ENCODE measurements around the gene RNASEL. TPM values are rescaled to one million over a fixed set of nuclear protein-coding genes. Genes with fewer than 3 reads are reported as not detected.

Gene RNASEL
- total and polyA plus RNA-seq, 8 donors = 10.6 to 13.7 (median 13.2) TPM

DNA sequence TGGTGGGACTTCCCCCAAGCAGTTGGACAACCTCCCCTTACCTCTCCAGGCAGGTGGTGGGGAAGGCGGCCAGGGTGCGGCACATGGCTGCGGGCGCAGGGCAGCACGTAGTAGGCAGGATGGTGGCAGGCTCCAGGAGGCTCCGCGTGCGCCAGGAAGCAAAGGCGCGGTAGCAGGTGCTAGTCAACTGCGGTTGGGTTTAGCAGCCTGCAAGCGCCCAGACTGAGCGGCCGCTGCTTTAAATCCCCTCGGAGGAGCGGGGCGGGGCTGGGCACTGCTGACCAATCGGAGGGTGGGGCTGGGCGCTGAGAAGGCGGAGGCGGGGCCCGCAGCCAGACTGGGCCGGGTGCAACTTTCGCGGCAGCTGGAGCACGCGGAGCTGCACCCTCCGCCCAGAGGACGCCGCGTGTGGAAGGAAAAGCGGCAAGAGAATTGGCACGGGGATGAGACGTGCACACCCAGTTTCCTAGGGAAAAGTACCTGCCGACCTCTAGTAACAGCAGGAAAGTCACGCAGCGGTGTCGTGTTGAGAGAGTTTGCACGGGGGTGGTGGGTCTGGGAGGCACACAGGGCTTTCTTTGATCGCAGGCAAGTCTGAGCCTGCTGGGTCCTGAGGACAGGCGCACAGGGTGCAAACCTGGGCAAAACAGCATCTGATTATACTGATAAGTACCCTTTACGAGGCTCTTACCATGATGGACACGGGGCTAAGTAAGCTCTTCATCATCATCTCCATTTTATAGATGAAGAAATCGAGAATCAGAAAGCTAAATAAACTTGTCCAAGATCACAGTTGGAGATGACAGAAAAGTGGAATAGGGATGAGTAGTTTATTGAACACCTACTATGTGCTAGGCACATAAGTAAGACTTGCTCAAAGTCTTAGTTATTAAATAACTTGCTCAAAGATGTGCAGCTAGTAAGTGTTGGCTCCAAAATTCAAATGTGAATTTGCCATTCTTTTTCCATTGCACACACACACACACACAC, 15.4 kb upstream of the RNASEL start, which contains the start of gene RGS16:
RGS16 (minus strand) TSS at position 215 of the 990 bp plus-strand sequence; CDS start at position 85, 130 bp downstream.
- peak; percentile 92 for ATAC-seq
- H3K27me3 ChIP-seq = peaks cover 0 to 19% of the 10 kb centered on the region in 2 donors
- H3K4me3 ChIP-seq = peak within 1 kb of the TSS; percentile 38 to 57
- peak; percentile 74 to 99 (median 92) for DNase-seq
- intact Hi-C loops (cut with DNase I) = loop anchor here in 1 of 2 donors (5.0 kb wide), 1 partner anchor 178 kb away; no protein-coding TSS in a partner anchor
- peaks cover 9 to 52% of the 10 kb centered on the region in 2 donors for H3K4me1 ChIP-seq
- peak within 1 kb of the TSS; percentile 39 to 71 for H3K27ac ChIP-seq
- TF ChIP-seq, protein P1, sequence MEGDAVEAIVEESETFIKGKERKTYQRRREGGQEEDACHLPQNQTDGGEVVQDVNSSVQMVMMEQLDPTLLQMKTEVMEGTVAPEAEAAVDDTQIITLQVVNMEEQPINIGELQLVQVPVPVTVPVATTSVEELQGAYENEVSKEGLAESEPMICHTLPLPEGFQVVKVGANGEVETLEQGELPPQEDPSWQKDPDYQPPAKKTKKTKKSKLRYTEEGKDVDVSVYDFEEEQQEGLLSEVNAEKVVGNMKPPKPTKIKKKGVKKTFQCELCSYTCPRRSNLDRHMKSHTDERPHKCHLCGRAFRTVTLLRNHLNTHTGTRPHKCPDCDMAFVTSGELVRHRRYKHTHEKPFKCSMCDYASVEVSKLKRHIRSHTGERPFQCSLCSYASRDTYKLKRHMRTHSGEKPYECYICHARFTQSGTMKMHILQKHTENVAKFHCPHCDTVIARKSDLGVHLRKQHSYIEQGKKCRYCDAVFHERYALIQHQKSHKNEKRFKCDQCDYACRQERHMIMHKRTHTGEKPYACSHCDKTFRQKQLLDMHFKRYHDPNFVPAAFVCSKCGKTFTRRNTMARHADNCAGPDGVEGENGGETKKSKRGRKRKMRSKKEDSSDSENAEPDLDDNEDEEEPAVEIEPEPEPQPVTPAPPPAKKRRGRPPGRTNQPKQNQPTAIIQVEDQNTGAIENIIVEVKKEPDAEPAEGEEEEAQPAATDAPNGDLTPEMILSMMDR (IDR thresholded peaks at IDR 0.05) = no peak
- H3K36me3 ChIP-seq = peaks cover 0 to 12% of the 10 kb centered on the region in 2 donors
- H3K9me3 ChIP-seq = no peaks in the 10 kb centered on the region

DNA sequence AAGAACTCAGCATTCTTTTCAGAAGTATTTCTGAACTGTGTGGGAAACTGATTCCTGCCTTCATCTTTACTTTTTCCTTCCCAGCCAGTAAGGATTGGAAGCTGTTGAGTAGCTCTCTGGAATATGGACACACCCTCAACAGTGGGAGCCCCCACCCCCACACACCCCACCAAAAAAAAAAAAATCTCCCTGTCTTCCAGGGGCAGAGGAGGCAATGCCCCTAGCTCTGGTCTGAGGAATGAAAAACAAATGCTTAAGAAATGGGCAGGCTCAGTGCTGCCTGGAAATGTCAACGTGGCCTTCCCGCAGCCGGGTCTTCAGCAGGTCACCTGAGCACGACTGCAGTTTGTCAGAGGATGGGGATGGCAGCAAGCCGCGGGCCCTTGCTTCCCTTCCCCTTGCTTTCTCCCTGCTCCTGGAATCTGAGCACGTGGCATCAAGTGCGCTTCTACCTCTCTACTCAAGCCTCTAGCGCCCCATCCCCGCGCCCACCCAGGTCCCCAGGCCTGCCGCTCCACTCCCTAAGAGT, 14.7 kb upstream of the RNASEL start:
- peak; percentile 7 for ATAC-seq
- peak in 1 of 4 donors; percentile 22 for DNase-seq
- H3K9me3 ChIP-seq = no peaks in the 10 kb centered on the region
- H3K4me1 ChIP-seq = peaks cover 9 to 53% of the 10 kb centered on the region in 2 donors
- intact Hi-C loops (cut with DNase I) = loop anchor here in 1 of 2 donors (5.0 kb wide), 1 partner anchor 179 kb away; no protein-coding TSS in a partner anchor
- peak overlapping the region; percentile 38 to 57 for H3K4me3 ChIP-seq
- peaks cover 0 to 15% of the 10 kb centered on the region in 2 donors for H3K36me3 ChIP-seq
- TF ChIP-seq, protein P1 (IDR thresholded peaks at IDR 0.05) = no peak
- H3K27ac ChIP-seq = peak overlapping the region; percentile 39 to 71
- peaks cover 0 to 19% of the 10 kb centered on the region in 2 donors for H3K27me3 ChIP-seq

DNA sequence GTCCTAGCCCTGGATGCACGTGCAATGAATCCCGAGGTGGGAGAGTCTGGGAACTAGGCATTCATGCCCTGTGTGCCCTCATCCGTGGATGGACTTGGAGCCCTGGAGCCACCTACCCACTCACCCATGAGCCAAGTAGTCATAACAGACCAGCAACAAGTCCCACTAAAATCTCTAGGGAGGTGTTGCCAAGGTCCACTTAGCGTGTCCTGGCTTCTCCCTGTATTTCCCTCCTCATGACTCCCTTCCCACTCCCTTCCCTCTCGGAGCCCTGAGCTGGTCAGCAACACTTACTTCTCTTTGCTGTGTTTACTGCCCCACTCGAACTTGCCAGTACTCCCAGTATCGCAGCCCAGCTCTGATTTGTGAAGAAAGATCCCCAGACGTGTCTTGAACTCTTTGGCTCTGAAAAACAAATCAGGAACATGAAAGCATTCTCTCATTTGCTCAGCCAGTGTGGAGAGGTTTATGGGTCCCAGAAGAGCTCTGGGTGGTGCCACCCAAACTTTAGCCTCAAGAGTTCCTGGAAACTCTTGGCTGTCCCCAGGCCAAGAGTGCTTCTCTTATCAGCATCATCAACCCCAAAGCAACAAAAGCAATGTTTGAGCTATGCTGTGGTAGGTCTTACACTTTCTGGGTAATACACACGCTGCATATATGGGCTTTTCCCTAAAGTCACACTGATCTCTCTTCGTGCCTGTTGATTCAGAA, 14.0 kb upstream of the RNASEL start:
- Histone ChIP-seq H3K36me3 (peaks cover 0 to 15% of the 10 kb centered on the region in 2 donors), H3K4me3 (peak overlapping the region; percentile 38 to 57), H3K9me3 (no peaks in the 10 kb centered on the region), H3K4me1 (peaks cover 9 to 58% of the 10 kb centered on the region in 2 donors), H3K27me3 (peaks cover 0 to 19% of the 10 kb centered on the region in 2 donors), H3K27ac (peak overlapping the region; percentile 39 to 71)
- intact Hi-C loops (cut with DNase I) = loop anchor here in 1 of 2 donors (5.0 kb wide), 1 partner anchor 179 kb away; no protein-coding TSS in a partner anchor
- TF ChIP-seq, protein P1 (IDR thresholded peaks at IDR 0.05) = no peak
- ATAC-seq (peak; percentile 51), DNase-seq (peak in 2 of 4 donors; percentile 40 to 61)

DNA sequence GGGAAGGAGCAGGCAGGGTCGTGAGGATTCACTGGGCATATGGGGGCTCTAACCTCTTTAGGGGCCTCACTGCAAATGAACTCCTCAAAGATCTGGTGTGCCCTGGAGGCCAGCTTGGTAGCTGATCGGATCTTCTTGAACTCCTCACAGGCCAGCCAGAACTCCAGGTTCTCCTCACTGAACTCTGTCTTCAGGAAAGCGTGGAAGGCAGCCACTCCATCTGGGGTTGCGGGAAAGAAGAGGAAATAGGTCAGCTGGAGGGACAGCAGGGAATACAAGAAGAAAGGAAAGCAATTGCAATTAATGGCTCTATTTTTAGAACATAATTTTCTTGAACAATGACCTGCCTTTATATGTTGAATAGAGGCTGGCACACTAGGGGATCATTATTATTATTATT, 12.9 kb upstream of the RNASEL start:
- intact Hi-C loops (cut with DNase I) = loop anchor here (2.0 to 5.0 kb wide), 2 partner anchors 180 to 181 kb away; no protein-coding TSS in a partner anchor

More for the DNA sequence above, 12.9 kb upstream of the RNASEL start:
- DNase-seq (no peak), ATAC-seq (no peak)
- peaks cover 0 to 19% of the 10 kb centered on the region in 2 donors for H3K27me3 ChIP-seq
- no peak overlapping the region for H3K27ac ChIP-seq
- no peaks in the 10 kb centered on the region for H3K9me3 ChIP-seq
- peaks cover 0 to 15% of the 10 kb centered on the region in 2 donors for H3K36me3 ChIP-seq
- peaks cover 9 to 52% of the 10 kb centered on the region in 2 donors for H3K4me1 ChIP-seq
- H3K4me3 ChIP-seq = peak overlapping the region in 1 of 2 donors; percentile 57
- TF ChIP-seq, protein P1 (IDR thresholded peaks at IDR 0.05) = no peak

All from left lung (tissue), 10 donors.